OCI-LY7 (cell line): ENCODE results near the gene TBC1D10A. TPM values are rescaled to one million over a fixed set of nuclear protein-coding genes. Genes with fewer than 3 reads are reported as not detected.

ENCODE experiments used
- BruUV-seq: library from RNA; stranded (reverse); fragments of 400-500 nt; replicated peaks from 2 replicates; lab custom pipeline; 2021; lab: Mats Ljungman, UMichigan
- CTCF ChIA-PET: fragments of 300-600 bp; sonication (Branson Sonifier 250); formaldehyde crosslinking; loops from one replicate; lab custom pipeline; 2022; ENCODE audit warnings: antibody characterized with exemption; ENCODE audit not compliant: unreplicated experiment; lab: Charles Lee
- POLR2A ChIA-PET: fragments of 300-600 bp; sonication (Branson Sonifier 250); formaldehyde crosslinking; loops from one replicate; lab custom pipeline; 2022; ENCODE audit warnings: antibody characterized with exemption; lab: Charles Lee
- DNase-seq: peaks from one replicate; pipeline ENCODE4 v3.0.0-alpha.2; 2015; ENCODE audit warnings: low spot score
- H2AFZ ChIP-seq: fragments of 200-600 bp; sonication (generic), shearing (Covaris generic); 2 replicates; pipeline ENCODE4 v1.6.1; 2014; ENCODE audit warnings: mild to moderate bottlenecking, antibody characterized with exemption, low read length, moderate library complexity
- H3K27ac ChIP-seq: fragments of 200-600 bp; sonication (generic); 2 replicates; pipeline ENCODE4 v1.5.1; 2014; ENCODE audit warnings: mixed run types, low read depth, mild to moderate bottlenecking, moderate library complexity, low read length, inconsistent platforms; ENCODE audit not compliant: poor library complexity, severe bottlenecking
- H3K36me3 ChIP-seq: fragments of 200-600 bp; sonication (generic); 2 replicates; pipeline ENCODE4 v1.6.1; 2014; ENCODE audit warnings: mild to moderate bottlenecking, antibody characterized with exemption, low read length, moderate library complexity, mixed read lengths; ENCODE audit not compliant: insufficient read depth
- H3K4me1 ChIP-seq: fragments of 200-600 bp; sonication (generic); 2 replicates; pipeline ENCODE4 v1.5.1; 2014; ENCODE audit warnings: mild to moderate bottlenecking, low read length; ENCODE audit not compliant: insufficient read depth, poor library complexity, severe bottlenecking
- H3K4me2 ChIP-seq: fragments of 200-600 bp; sonication (generic); 2 replicates; pipeline ENCODE4 v1.6.1; 2014; ENCODE audit warnings: mild to moderate bottlenecking, low read length
- H3K4me3 ChIP-seq: fragments of 200-600 bp; sonication (generic); 2 replicates; pipeline ENCODE4 v1.5.1; 2014; ENCODE audit warnings: mild to moderate bottlenecking, low read depth, low read length; ENCODE audit not compliant: poor library complexity, severe bottlenecking
- H3K79me2 ChIP-seq: fragments of 200-600 bp; sonication (generic); 2 replicates; pipeline ENCODE4 v1.6.1; 2016; ENCODE audit warnings: low read depth, mild to moderate bottlenecking, low read length, moderate library complexity, mixed read lengths; ENCODE audit not compliant: insufficient read depth
- H3K9me2 ChIP-seq: fragments of 200-600 bp; sonication (generic); 2 replicates; pipeline ENCODE4 v1.6.1; 2016; ENCODE audit warnings: mild to moderate bottlenecking, low read length, mixed read lengths; ENCODE audit not compliant: insufficient read depth
- H3K9me3 ChIP-seq: fragments of 200-600 bp; sonication (generic); 2 replicates; pipeline ENCODE4 v1.6.1; 2014; ENCODE audit warnings: mild to moderate bottlenecking, mixed run types, low read length, mixed read lengths
- H4K20me1 ChIP-seq: fragments of 200-600 bp; sonication (generic); 2 replicates; pipeline ENCODE4 v1.6.1; 2014; ENCODE audit warnings: mild to moderate bottlenecking, antibody characterized with exemption, low read length, moderate library complexity, mixed read lengths; ENCODE audit not compliant: insufficient read depth
- CTCF ChIP-seq: fragments of 200-600 bp; sonication (generic); conservative IDR thresholded peaks from 2 replicates; pipeline ENCODE4 v1.5.1; 2014; ENCODE audit warnings: mild to moderate bottlenecking, antibody characterized with exemption, low read length, moderate library complexity, mixed read lengths
- EZH2phosphoT487 ChIP-seq: fragments of 200-600 bp; sonication (generic); IDR thresholded peaks from 2 replicates; pipeline ENCODE4 v1.6.1; 2018; ENCODE audit warnings: low read depth, borderline replicate concordance, mild to moderate bottlenecking, mixed run types, antibody characterized with exemption, low read length, moderate library complexity, mixed read lengths
- intact Hi-C: fragments of 100-400 bp; cut with micrococcal nuclease; formaldehyde crosslinking; loops from one replicate; pipeline ENCODE4 v1.10.0; 2022; ENCODE audit not compliant: unreplicated experiment
- total RNA-seq, 2 experiments: library from RNA; depleted of rRNA in 1 of 2; stranded (reverse); fragments of >200 nt in 1 of 2; shearing (Covaris generic) in 1 of 2; gene quantifications; 2 replicates each; pipeline ENCODE4 v1.2.3, GENCODE V29; 2014 to 2022

The TBC1D10A gene
- total RNA-seq, 2 experiments from 2014 or later: 15.1 to 16.2 TPM

- no peaks in the 10 kb centered on the region for H3K9me3 ChIP-seq
- peak overlapping the region; percentile 94 for H3K27ac ChIP-seq
- peaks cover 16% of the 10 kb centered on the region for H3K36me3 ChIP-seq
- peak overlapping the region; percentile 81 for H3K4me2 ChIP-seq
- peaks cover 5% of the 10 kb centered on the region; the same call in 1 of the 2 replicates for H3K79me2 ChIP-seq
- DNase-seq: peak; percentile 88
- intact Hi-C loops: loop anchor here (1.0 to 5.0 kb wide), 4 partner anchors 16 to 932 kb away; no protein-coding TSS in a partner anchor
- no peaks in the 10 kb centered on the region for H4K20me1 ChIP-seq
- TF ChIP-seq EZH2phosphoT487 (no peak), CTCF (no peak)
- H3K4me1 ChIP-seq: peaks cover 87% of the 10 kb centered on the region
- H3K4me3 ChIP-seq: peak overlapping the region; percentile 61
- H3K9me2 ChIP-seq: no peaks in the 10 kb centered on the region
- ChIA-PET POLR2A (interaction anchor here (0.7 to 4.1 kb wide), 4 partner anchors 14 to 120 kb away, joined by 3 to 22 read pairs (median 6); partner anchors contain the start of genes CCDC157, MTFP1, SF3A1 and TBC1D10A), CTCF (interaction anchor here (2.3 kb wide), 1 partner anchor 16 kb away, joined by 9 read pairs; the partner anchor contains the start of gene CASTOR1)
- H2AFZ ChIP-seq: no peak overlapping the region
- BruUV-seq: no TSS peak
Measured at GRCh38 chr22:30304495-30305244, 22.1 kb downstream of the TBC1D10A start.

GRCh38 chr22:30302810-30303138 lies 24.0 kb downstream of the TBC1D10A start:
- H4K20me1 ChIP-seq: no peaks in the 10 kb centered on the region
- ChIA-PET POLR2A (interaction anchor here (0.6 to 4.1 kb wide), 4 partner anchors 10 to 806 kb away, joined by 3 to 22 read pairs (median 9); partner anchors contain the start of genes CASTOR1 and TBC1D10A), CTCF (interaction anchor here (0.5 to 1.5 kb wide), 2 partner anchors 15 to 129 kb away, joined by 3 read pairs; no protein-coding TSS in a partner anchor)
- H2AFZ ChIP-seq: peak overlapping the region; percentile 9; the same call in 1 of the 2 replicates
- H3K27ac ChIP-seq: peak overlapping the region; percentile 94
- DNase-seq: no peak
- no peaks in the 10 kb centered on the region for H3K9me3 ChIP-seq
- BruUV-seq: no TSS peak
- peak overlapping the region; percentile 11 for H3K4me3 ChIP-seq
- H3K4me2 ChIP-seq: peak overlapping the region; percentile 57
- H3K36me3 ChIP-seq: peaks cover 16% of the 10 kb centered on the region
- no peaks in the 10 kb centered on the region for H3K9me2 ChIP-seq
- peaks cover 5% of the 10 kb centered on the region; the same call in 1 of the 2 replicates for H3K79me2 ChIP-seq
- H3K4me1 ChIP-seq: peaks cover 71% of the 10 kb centered on the region
- intact Hi-C loops: no loop called here
- no peak for TF ChIP-seq EZH2phosphoT487
- no peak for TF ChIP-seq CTCF
